GM10266 (cell line): ENCODE data around the gene DDC.

Experiments used
- DNase-seq: peaks from one replicate; pipeline ENCODE4 v3.0.0; 2012; ENCODE audit errors: extremely low spot score
- TF ChIP-seq, protein P1 (sequence below): IDR thresholded peaks from 2 replicates; pipeline ENCODE4 v1.5.1; 2012; ENCODE audit warnings: mild to moderate bottlenecking, low read depth; ENCODE audit not compliant: control insufficient read depth, insufficient read depth; ENCODE audit errors: missing control alignments

DDC gene

GRCh38 chr7:50474382-50475160 lies 90.6 kb downstream of the DDC start:
- no peak for DNase-seq
- TF ChIP-seq, protein P1, sequence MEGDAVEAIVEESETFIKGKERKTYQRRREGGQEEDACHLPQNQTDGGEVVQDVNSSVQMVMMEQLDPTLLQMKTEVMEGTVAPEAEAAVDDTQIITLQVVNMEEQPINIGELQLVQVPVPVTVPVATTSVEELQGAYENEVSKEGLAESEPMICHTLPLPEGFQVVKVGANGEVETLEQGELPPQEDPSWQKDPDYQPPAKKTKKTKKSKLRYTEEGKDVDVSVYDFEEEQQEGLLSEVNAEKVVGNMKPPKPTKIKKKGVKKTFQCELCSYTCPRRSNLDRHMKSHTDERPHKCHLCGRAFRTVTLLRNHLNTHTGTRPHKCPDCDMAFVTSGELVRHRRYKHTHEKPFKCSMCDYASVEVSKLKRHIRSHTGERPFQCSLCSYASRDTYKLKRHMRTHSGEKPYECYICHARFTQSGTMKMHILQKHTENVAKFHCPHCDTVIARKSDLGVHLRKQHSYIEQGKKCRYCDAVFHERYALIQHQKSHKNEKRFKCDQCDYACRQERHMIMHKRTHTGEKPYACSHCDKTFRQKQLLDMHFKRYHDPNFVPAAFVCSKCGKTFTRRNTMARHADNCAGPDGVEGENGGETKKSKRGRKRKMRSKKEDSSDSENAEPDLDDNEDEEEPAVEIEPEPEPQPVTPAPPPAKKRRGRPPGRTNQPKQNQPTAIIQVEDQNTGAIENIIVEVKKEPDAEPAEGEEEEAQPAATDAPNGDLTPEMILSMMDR: no peak

DNA sequence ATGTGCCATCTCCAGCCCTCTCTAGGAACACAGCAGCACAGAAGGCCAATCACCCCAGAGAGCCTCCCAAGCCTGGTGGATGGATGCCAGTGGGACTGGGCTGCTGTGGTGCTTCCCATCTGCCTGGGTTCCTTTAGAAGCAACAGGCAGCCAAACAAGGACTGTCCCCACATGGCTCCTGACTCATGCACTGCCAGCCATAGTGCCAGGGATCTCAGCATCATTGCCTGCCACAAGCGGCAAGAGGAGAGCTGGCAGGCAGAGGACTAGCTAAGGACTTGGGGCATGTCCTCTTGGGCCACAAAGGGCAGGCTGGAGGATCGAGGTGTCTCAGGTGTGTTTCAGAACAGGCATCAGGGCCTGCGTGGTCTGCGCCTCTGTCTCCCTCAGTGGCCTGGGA lies 91.7 kb downstream of the DDC start:
- TF ChIP-seq, protein P1: no peak
- no peak for DNase-seq

DNA sequence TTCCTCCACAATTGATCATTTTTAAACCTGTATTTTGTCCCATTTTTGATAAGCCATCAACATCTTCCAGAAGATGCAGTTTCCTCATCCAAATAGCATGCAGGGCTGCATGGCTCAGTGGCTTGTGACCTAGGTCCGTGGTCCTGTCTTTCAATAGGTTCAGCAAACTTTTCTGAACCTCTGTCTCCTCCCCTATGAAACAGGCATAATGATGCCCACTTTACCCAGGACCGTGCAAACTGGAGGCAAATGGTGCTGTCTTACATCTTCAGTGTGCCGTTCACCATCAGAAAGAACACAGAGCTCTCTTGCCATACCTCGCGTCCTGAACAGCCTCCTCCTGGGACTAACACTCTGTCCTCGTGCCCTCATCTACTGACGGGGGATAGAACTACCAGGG lies 92.8 kb downstream of the DDC start:
- TF ChIP-seq, protein P1: no peak
- DNase-seq: no peak

DNA sequence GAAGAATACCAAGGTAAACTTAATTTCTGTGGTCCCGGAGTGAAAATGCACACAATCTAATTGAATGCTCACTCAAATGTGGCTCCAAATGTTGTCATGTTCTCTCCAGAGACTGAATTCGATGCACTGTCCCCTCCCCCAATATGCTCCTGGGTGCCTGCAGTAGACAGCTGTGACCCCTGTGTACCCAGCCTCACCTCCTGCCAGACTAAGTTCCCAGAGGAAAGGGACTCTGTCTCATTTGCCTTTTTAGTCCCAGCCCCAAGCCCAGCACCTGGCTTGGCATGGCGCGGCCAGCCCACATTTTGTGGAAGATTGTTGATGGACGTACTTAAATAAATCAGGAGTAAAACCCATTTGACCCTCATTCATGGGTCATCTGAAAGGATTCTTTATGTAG lies 93.2 kb downstream of the DDC start:
- no peak for DNase-seq
- TF ChIP-seq, protein P1: no peak

DNA sequence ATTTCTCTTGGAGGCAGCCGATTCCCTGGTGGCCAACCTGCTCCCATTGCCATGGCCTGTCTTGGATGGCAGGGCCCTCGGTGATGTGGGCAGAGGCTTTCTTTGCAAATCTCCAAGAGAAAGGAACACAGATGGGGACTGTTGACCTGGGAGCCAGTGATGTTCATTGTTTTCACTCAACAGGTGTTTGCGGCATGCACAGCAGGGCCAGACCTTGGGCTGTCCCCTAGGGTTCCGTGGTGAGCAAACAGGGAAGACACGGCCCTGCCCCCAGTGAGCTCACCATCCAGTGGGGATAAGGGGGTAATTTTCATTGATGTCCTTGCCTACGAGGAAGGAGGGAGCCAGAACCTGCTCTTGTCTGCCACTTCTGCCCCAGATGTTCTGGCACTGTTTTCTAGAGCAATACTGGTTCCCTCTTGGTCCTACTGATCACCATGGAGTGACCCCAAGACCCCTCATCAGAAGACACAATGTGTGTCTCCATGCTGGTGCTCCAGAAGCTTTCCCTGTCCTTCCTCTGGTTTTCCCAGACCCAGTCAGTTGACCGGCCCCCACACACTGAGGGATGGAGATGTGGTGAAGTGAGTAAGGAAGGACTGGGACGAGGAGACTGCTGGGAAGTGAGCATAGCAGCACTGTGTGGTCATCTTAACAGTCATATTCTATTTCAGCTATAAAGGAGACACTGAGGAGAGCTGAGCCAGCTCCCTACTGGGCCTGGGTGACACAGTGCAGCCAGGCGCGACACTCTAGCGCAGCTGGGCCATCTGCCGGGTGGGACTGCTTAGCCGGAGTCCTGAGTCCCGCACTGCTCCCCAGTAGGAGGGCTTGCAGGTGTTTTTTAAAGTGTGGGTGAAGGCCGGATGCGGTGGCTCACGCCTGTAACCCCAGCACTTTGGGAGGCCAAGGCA lies 94.7 kb downstream of the DDC start:
- TF ChIP-seq, protein P1: no peak

DNA sequence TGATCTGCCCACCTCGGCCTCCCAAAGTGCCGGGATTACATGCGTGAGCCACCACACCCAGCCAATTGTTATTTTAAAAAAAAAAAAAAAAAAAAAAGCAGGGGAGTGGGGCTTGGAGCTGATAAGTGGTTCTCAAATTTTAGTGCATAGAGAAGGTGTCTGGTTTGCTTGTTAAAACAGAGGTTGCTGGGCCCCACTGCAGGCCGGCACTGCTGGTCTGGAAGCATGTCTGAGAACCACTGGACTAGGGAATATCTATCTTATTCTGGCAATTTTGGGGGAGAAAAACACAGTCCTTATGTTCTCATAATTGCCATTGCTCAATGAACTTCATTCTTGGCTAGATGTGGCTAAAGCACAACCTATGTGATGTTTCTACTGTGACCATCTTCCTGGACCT lies 96.0 kb downstream of the DDC start:
- TF ChIP-seq, protein P1: no peak
- DNase-seq: no peak

More for the DNA sequence above, 94.7 kb downstream of the DDC start:
- no peak for DNase-seq

GRCh38 chr7:50467817-50468610 lies 97.2 kb downstream of the DDC start:
- TF ChIP-seq, protein P1: peak; percentile 83
- DNase-seq: peak; percentile 79
